ENCODE results near the gene DIPK1B. TPM values are rescaled to one million over a fixed set of nuclear protein-coding genes. Genes with fewer than 3 reads are reported as not detected.

The DIPK1B gene
- total and polyA plus RNA-seq, 12 donors = 15.7 to 37.9 (median 18.3) TPM

DNA sequence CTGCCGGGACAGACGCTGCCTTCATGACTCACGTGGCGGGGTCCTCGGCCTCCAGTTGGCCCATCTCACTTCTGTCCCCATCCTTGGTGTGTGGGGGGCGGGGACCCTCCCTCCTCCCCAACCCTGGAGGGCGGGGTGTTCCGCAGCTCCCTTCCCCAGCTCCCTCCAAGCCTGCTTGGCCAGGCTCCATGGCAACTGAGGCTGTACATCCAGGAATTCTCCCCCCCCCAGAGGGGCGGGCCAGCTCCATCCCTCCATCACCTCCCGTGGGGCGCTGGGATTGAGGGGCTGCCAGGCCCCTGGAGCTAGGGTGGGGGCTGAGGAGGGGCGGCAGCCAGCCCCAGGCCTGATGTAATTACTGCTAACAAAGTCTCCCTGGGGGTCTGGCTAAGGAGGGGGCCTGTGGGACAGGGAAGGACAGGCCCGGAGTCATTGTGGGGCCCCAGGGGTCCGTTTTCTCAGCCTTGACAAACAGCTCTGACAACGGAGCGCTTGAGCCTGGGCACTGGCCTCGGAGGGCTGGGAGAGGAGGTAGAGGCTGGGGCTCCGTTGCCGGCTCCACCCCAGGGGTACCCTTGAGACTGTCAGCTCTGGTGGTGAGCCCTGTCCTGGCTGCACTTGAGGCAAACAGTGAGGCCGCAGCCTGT, 8.0 kb downstream of the DIPK1B start:
- Histone ChIP-seq H3K4me1 (peaks cover 14 to 65% (median 62%) of the 10 kb centered on the region in 9 donors), H3K27me3 (peaks cover 0 to 6% (median 0%) of the 10 kb centered on the region in 7 donors), H3K4me3 (no peak overlapping the region), H3K36me3 (peaks cover 0 to 45% (median 33%) of the 10 kb centered on the region in 9 donors), H3K9me3 (no peaks in the 10 kb centered on the region), H3K27ac (peak overlapping the region in 9 of 10 donors; percentile 26 to 85 (median 58))
- intact Hi-C loops (cut with DNase I) = no loop called here
- peak in 1 of 2 donors; percentile 59 for DNase-seq
- 45 to 46% methylated on average over 20 of the region's 20 CpGs for WGBS, 2 donors
- TF ChIP-seq, protein P1, sequence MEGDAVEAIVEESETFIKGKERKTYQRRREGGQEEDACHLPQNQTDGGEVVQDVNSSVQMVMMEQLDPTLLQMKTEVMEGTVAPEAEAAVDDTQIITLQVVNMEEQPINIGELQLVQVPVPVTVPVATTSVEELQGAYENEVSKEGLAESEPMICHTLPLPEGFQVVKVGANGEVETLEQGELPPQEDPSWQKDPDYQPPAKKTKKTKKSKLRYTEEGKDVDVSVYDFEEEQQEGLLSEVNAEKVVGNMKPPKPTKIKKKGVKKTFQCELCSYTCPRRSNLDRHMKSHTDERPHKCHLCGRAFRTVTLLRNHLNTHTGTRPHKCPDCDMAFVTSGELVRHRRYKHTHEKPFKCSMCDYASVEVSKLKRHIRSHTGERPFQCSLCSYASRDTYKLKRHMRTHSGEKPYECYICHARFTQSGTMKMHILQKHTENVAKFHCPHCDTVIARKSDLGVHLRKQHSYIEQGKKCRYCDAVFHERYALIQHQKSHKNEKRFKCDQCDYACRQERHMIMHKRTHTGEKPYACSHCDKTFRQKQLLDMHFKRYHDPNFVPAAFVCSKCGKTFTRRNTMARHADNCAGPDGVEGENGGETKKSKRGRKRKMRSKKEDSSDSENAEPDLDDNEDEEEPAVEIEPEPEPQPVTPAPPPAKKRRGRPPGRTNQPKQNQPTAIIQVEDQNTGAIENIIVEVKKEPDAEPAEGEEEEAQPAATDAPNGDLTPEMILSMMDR (IDR thresholded peaks at IDR 0.05) = no peak
- ATAC-seq = peak; percentile 6 to 29 (median 10)

DNA sequence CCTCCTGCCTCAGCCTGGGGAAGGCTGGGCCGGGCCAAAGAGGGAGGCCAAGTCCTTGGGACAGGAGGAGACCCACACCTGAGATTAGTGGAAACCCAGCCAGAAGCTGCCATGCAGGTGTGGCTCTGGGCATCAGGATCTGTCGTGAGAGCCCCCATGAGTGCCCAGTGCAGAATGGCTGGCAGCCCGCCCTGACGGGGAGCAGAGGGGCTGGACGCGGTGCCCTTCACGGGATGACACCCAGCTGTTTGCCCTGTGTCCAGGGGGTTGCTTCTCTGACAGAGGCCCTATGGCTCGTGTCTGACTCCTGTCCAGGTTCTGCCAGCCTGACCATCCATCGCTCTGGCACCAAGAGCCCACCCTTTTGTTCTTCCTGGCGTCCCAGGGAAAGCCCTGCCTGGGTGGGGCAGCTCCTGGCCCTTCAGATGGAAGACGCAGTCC, 8.5 kb downstream of the DIPK1B start:
- no peak overlapping the region for H3K4me3 ChIP-seq
- H3K4me1 ChIP-seq = peaks cover 15 to 68% (median 62%) of the 10 kb centered on the region in 9 donors
- peak in 4 of 8 donors; percentile 1 to 2 (median 1) for ATAC-seq
- no peak for DNase-seq
- peaks cover 0 to under 1% (median 0%) of the 10 kb centered on the region in 7 donors for H3K27me3 ChIP-seq
- WGBS, 2 donors = 55 to 56% methylated on average over 11 of the region's 11 CpGs
- no peaks in the 10 kb centered on the region for H3K9me3 ChIP-seq
- H3K36me3 ChIP-seq = peaks cover under 1 to 50% (median 34%) of the 10 kb centered on the region in 9 donors
- intact Hi-C loops (cut with DNase I) = no loop called here
- TF ChIP-seq, protein P1 (IDR thresholded peaks at IDR 0.05) = no peak
- peak overlapping the region in 9 of 10 donors; percentile 26 to 85 (median 58) for H3K27ac ChIP-seq

DNA sequence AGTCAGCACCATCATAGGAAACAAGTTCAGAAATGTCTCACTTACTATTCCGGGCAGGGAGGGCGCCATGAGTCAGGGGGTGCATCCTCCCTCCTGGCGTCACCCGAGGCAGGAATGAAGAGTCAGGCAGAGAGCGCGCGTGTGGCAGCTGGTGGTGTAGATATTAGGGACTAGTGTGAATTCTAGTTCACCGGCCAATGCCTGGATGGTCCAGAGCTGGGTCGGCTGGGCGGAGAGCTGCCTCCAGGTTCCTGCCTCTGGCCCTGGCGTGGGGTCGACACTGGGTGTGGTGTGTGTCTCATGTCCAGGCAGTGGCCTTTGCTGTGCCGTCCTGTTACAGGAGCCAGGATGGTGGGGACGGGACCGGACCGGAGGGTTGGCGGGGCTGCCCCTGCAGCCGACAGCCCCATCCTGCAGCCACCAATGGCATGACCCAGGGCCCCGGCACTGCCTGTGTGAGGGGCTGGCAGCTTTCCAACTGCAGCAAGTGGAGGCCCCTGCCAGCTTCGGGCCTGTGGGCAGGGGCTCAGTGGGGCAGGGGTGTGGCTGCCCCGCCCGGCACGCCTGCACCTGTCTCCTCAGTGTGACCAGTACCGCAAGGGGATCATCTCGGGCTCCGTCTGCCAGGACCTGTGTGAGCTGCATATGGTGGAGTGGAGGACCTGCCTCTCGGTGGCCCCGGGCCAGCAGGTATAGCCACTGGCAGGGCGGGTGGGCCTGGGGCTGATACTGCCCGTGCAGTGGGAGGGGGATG, 9.1 kb downstream of the DIPK1B start:
- ATAC-seq = peak; percentile 1 to 54 (median 22)
- TF ChIP-seq, protein P1 (IDR thresholded peaks at IDR 0.05) = no peak
- H3K9me3 ChIP-seq = no peaks in the 10 kb centered on the region
- DNase-seq = no peak
- peak overlapping the region in 9 of 10 donors; percentile 26 to 85 (median 58) for H3K27ac ChIP-seq
- H3K4me3 ChIP-seq = no peak overlapping the region
- peaks cover 20 to 74% (median 68%) of the 10 kb centered on the region in 9 donors for H3K4me1 ChIP-seq
- peaks cover 3 to 56% (median 34%) of the 10 kb centered on the region in 9 donors for H3K36me3 ChIP-seq
- H3K27me3 ChIP-seq = no peaks in the 10 kb centered on the region
- WGBS, 2 donors = 56 to 57% methylated on average over 30 of the region's 30 CpGs
- intact Hi-C loops (cut with DNase I) = no loop called here
